Measurements from ENCODE around the gene CCDC77.

Gene CCDC77

GRCh38 chr12:452667-453210 lies 51.3 kb downstream of the CCDC77 start:
- no peak for TF ChIP-seq CTCF (conservative IDR thresholded peaks at IDR 0.05; ENCODE audit: low read depth, low read length)
- no peak overlapping the region for H3K4me3 ChIP-seq (ENCODE audit: low read length)
- no peak for DNase-seq (ENCODE audit: low read depth)

- TF ChIP-seq CTCF (conservative IDR thresholded peaks at IDR 0.05; ENCODE audit: low read depth, low read length) = no peak
- H3K4me3 ChIP-seq (ENCODE audit: low read length) = no peak overlapping the region
- no peak for DNase-seq (ENCODE audit: low read depth)
Observed at GRCh38 chr12:454833-455232, 53.4 kb downstream of the CCDC77 start.

GRCh38 chr12:455821-456220 lies 54.4 kb downstream of the CCDC77 start:
- no peak for DNase-seq (ENCODE audit: low read depth)
- no peak overlapping the region for H3K4me3 ChIP-seq (ENCODE audit: low read length)
- TF ChIP-seq CTCF (conservative IDR thresholded peaks at IDR 0.05; ENCODE audit: low read depth, low read length) = no peak

- TF ChIP-seq CTCF (conservative IDR thresholded peaks at IDR 0.05; ENCODE audit: low read depth, low read length) = no peak
- DNase-seq (ENCODE audit: low read depth) = no peak
- H3K4me3 ChIP-seq (ENCODE audit: low read length) = no peak overlapping the region
Observed at GRCh38 chr12:457676-458075, 56.2 kb downstream of the CCDC77 start.

DNA sequence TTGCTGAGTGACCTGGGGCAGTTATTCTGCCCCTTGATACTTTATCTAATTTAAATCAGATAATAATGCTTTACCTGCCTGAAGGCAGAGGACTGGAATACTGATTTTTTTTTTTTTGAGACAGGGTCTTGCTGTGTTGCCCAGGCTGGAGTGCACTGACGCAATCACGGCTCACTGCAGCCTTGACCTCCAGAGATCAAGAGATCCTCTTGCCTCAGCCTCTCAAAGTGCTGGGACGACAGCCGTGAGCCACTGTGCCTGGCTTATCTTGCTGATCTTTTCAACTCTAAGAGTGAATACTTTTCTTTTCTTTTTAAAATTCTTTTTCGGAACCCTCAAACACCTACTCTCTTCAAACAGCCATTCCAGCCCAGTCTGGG lies 57.6 kb downstream of the CCDC77 start:
- H3K4me3 ChIP-seq (ENCODE audit: low read length) = peak overlapping the region; percentile 60
- TF ChIP-seq CTCF (conservative IDR thresholded peaks at IDR 0.05; ENCODE audit: low read depth, low read length) = no peak
- DNase-seq (ENCODE audit: low read depth) = no peak

- DNase-seq (ENCODE audit: low read depth) = no peak
- no peak for TF ChIP-seq CTCF (conservative IDR thresholded peaks at IDR 0.05; ENCODE audit: low read depth, low read length)
- H3K4me3 ChIP-seq (ENCODE audit: low read length) = peak within 1 kb of the TSS; percentile 60
Observed at GRCh38 chr12:459430-460258, 58.2 kb downstream of the CCDC77 start, which contains the start of gene B4GALNT3. Gene B4GALNT3 (plus strand): TSS chr12:459939. CDS start chr12:460377, 438 bp downstream.
